ENCODE measurements around the gene DNM2. TPM values are rescaled to one million over a fixed set of nuclear protein-coding genes. Genes with fewer than 3 reads are reported as not detected.

The DNM2 gene
- total and polyA plus RNA-seq, 2 of the 13 experiments (the other 11 are each of a cell fraction or from before 2014, with no cell fraction given), result 41.7 to 59.8 TPM

DNA sequence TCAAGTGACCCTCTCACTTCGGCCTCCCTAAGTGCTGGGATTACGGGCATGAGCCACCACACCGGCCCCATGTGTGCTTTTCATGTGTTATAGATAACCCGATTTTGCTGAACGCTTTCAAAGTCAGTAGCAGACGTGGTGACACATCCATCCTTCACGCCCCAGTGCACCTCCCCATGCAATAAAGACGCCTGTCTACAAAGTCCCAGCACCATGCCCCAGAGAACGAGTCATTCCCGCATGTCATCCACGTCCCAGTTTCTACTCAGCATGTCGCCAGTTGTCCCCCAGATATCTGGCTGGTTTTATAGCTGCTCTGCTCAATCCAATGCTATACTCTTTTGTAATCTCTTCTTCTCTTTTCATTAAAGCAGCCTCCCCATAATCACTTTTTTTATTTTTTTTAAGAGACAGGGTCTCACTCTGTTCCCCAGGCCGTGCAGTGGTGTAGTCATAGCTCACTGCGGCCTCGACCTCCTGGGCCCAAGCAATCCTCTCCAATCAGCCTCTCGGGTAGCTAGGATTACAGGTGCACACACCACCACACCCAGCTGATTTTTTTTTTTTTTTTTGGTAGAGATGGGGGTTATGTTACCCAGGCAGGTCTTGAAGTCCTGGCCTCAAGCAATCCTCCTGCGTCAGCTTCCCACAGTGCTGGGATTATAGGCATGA lies 42.5 kb downstream of the DNM2 start:
- H3K9ac ChIP-seq (ENCODE audit: insufficient read depth, low read depth, low read length), result no peak overlapping the region
- H3K4me3 ChIP-seq (replicated peaks in 1 of 3; ENCODE audit: insufficient read depth in 1 of 3, low read depth in 2 of 3, low read length in 3 of 3), result no peak overlapping the region
- H3K27me3 ChIP-seq (ENCODE audit: control insufficient read depth in 1 of 2, insufficient read depth in 2 of 2, low read length in 2 of 2), result no peaks in the 10 kb centered on the region
- DNase-seq (ENCODE audit: low spot score), result no peak
- H3K4me1 ChIP-seq (ENCODE audit: insufficient read depth, low read length), result peaks cover 34% of the 10 kb centered on the region
- no peaks in the 10 kb centered on the region for H3K9me3 ChIP-seq (ENCODE audit: low read length)
- no peak for TF ChIP-seq ZNF598 (CRISPR knock-in tag; IDR thresholded peaks at IDR 0.05; ENCODE audit: borderline replicate concordance)
- peaks cover 8 to 16% of the 10 kb centered on the region in 2 experiments; a peak in 3 of 5 replicates for H3K36me3 ChIP-seq (replicated peaks in 1 of 2; ENCODE audit: control insufficient read depth in 1 of 2, insufficient read depth in 2 of 2, low read length in 2 of 2)
- ChIA-PET CTCF (ENCODE audit: low intra/inter-chr PET ratio, low total read pairs) (no interaction called here), POLR2A (no interaction called here)
- ATAC-seq, result no peak
- WGBS (ENCODE audit: low lambda C conversion rate), result 96% methylated on average over 17 of the region's 17 CpGs
- no peak for FAIRE-seq
- no peak overlapping the region for H3K27ac ChIP-seq (ENCODE audit: extremely low read length, insufficient read depth, low read length)
- BruUV-seq (replicated peaks), result no TSS peak
- H3K4me2 ChIP-seq (ENCODE audit: low read depth, low read length), result no peak overlapping the region
- peaks cover 18% of the 10 kb centered on the region for H3K79me2 ChIP-seq (ENCODE audit: insufficient read depth, low read length)
- in situ Hi-C loops (cut with HindIII; ENCODE audit: extremely low pct_ligation_motif_present, low pct_unique_long_range_greater_than_20kb), result no loop called here
- no peak overlapping the region for H2AFZ ChIP-seq (ENCODE audit: low read length)
- peaks cover 8% of the 10 kb centered on the region; the same call in 1 of the 2 replicates for H4K20me1 ChIP-seq (ENCODE audit: insufficient read depth, low read length)
- intact Hi-C loops (cut with micrococcal nuclease; ENCODE audit: unreplicated experiment), result no loop called here

- TF ChIP-seq ZNF737 (CRISPR knock-in tag; IDR thresholded peaks at IDR 0.05; ENCODE audit: borderline replicate concordance) (no peak), NR3C1 (CRISPR knock-in tag; IDR thresholded peaks at IDR 0.05) (no peak), THAP11 (CRISPR knock-in tag; IDR thresholded peaks at IDR 0.05) (no peak), ZNF251 (CRISPR knock-in tag; IDR thresholded peaks at IDR 0.05) (no peak), AGO1 (IDR thresholded peaks at IDR 0.05; ENCODE audit: low read depth, low read length, poor library complexity, severe bottlenecking) (no peak), ZNF629 (CRISPR knock-in tag; conservative IDR thresholded peaks at IDR 0.05) (peak; percentile 80), JUN (CRISPR knock-in tag; IDR thresholded peaks at IDR 0.05) (no peak), NFKB2 (CRISPR knock-in tag; IDR thresholded peaks at IDR 0.05; ENCODE audit: borderline replicate concordance) (no peak)
- TF ChIP-seq, protein P1, sequence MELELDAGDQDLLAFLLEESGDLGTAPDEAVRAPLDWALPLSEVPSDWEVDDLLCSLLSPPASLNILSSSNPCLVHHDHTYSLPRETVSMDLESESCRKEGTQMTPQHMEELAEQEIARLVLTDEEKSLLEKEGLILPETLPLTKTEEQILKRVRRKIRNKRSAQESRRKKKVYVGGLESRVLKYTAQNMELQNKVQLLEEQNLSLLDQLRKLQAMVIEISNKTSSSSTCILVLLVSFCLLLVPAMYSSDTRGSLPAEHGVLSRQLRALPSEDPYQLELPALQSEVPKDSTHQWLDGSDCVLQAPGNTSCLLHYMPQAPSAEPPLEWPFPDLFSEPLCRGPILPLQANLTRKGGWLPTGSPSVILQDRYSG (CRISPR knock-in tag; IDR thresholded peaks at IDR 0.05), result no peak
- Histone ChIP-seq H3K36me3 (replicated peaks in 1 of 2; ENCODE audit: control insufficient read depth in 1 of 2, insufficient read depth in 2 of 2, low read length in 2 of 2) (peaks cover 8 to 22% of the 10 kb centered on the region in 2 experiments; a peak in 3 of 5 replicates), H4K20me1 (ENCODE audit: insufficient read depth, low read length) (peaks cover 9% of the 10 kb centered on the region; the same call in 1 of the 2 replicates), H3K4me2 (ENCODE audit: low read depth, low read length) (no peak overlapping the region), H3K4me3 (replicated peaks in 1 of 3; ENCODE audit: insufficient read depth in 1 of 3, low read depth in 2 of 3, low read length in 3 of 3) (no peak overlapping the region), H3K27me3 (ENCODE audit: control insufficient read depth in 1 of 2, insufficient read depth in 2 of 2, low read length in 2 of 2) (no peaks in the 10 kb centered on the region), H3K4me1 (ENCODE audit: insufficient read depth, low read length) (peaks cover 47% of the 10 kb centered on the region), H3K9me3 (ENCODE audit: low read length) (no peaks in the 10 kb centered on the region), H3K79me2 (ENCODE audit: insufficient read depth, low read length) (peaks cover 22% of the 10 kb centered on the region), H2AFZ (ENCODE audit: low read length) (no peak overlapping the region), H3K9ac (ENCODE audit: insufficient read depth, low read depth, low read length) (no peak overlapping the region), H3K27ac (ENCODE audit: extremely low read length, insufficient read depth, low read length) (no peak overlapping the region)
- CTCF ChIA-PET (ENCODE audit: low intra/inter-chr PET ratio, low total read pairs), result no interaction called here
- FAIRE-seq (no peak), DNase-seq (ENCODE audit: low spot score) (no peak), ATAC-seq (no peak)
- in situ Hi-C loops (cut with HindIII; ENCODE audit: extremely low pct_ligation_motif_present, low pct_unique_long_range_greater_than_20kb), result no loop called here
- 97% methylated on average over 18 of the region's 19 CpGs for WGBS (ENCODE audit: low lambda C conversion rate)
- POLR2A ChIA-PET, result interaction anchor here (1.4 kb wide), 1 partner anchor 44 kb away, joined by 3 read pairs; no protein-coding TSS in a partner anchor
- BruUV-seq (replicated peaks), result no TSS peak
- intact Hi-C loops (cut with micrococcal nuclease; ENCODE audit: unreplicated experiment), result no loop called here
These were observed 43.8 kb downstream of the DNM2 start for GRCh38 chr19:10761443-10762250.

Measured in HepG2 (cell line).